ENCODE data around the gene DNAJB12. TPM values are rescaled to one million over a fixed set of nuclear protein-coding genes. Genes with fewer than 3 reads are reported as not detected.
A peak's percentile ranks its signal among the peaks of the same experiment; 100 is the strongest.

Gene DNAJB12
- total RNA-seq, 1 donor from 2014 or later, result 39.0 TPM

DNA sequence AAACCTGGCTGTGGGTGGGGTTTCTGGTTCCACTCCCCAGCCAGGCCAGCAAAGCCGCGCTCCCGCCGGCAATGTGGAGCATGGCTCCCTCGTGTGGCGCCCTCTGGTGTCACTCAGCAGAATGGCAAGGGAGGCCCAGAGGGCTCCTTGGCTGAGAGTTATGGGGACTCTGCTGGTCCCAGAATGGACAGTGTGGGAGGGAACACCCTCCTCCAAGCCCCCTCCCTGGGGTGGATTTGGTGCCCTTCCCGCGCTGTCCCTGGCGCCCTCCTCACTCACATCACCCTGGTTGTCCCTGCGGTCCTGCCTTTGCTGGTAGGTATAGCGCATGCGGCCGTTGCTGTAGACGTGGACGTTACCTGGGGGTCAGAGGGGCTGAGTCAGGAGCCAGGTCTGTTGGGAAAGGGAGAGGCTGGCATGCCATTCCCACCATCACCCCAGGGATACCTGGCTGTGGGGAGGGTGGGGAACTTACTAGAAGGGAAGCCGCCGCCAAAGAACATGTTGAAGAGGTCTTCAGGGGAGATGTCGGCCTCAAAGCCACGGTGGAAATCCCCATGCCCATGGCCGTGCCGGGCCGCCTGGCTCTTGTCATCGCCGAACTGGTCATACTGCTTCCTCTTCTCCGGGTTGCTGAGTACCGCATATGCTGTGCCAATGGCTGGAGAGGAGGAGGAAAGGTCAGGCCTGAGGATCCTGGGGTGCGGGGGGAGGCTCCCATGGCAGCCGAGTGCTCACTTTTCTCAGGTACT is 14.0 kb downstream of the DNAJB12 start:
- ATAC-seq (ENCODE audit: low read depth) (peak; percentile 67), DNase-seq (peak; percentile 76)
- Mint-ChIP-seq H3K4me1 (peaks cover 39% of the 10 kb centered on the region), H3K4me3 (no peak overlapping the region), H3K36me3 (ENCODE audit: low read depth) (peaks cover 54% of the 10 kb centered on the region), H3K9me3 (no peaks in the 10 kb centered on the region), H3K27me3 (no peaks in the 10 kb centered on the region), H3K27ac (peak overlapping the region; percentile 7)
- TF ChIP-seq, protein P1, sequence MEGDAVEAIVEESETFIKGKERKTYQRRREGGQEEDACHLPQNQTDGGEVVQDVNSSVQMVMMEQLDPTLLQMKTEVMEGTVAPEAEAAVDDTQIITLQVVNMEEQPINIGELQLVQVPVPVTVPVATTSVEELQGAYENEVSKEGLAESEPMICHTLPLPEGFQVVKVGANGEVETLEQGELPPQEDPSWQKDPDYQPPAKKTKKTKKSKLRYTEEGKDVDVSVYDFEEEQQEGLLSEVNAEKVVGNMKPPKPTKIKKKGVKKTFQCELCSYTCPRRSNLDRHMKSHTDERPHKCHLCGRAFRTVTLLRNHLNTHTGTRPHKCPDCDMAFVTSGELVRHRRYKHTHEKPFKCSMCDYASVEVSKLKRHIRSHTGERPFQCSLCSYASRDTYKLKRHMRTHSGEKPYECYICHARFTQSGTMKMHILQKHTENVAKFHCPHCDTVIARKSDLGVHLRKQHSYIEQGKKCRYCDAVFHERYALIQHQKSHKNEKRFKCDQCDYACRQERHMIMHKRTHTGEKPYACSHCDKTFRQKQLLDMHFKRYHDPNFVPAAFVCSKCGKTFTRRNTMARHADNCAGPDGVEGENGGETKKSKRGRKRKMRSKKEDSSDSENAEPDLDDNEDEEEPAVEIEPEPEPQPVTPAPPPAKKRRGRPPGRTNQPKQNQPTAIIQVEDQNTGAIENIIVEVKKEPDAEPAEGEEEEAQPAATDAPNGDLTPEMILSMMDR (IDR thresholded peaks at IDR 0.05), result peak; percentile 81
- ChIA-PET POLR2A (interaction anchor here (0.6 to 35.9 kb wide), 5 partner anchors 9 to 124 kb away, joined by 3 to 1996 read pairs (median 6); partner anchors contain the start of genes ANAPC16 and ASCC1), CTCF (interaction anchor here (0.7 to 9.5 kb wide), 13 partner anchors 20 to 494 kb away, joined by 3 to 172 read pairs (median 6); no protein-coding TSS in a partner anchor)
- intact Hi-C loops (cut with micrococcal nuclease), result loop anchor here (1.0 to 5.0 kb wide), 3 partner anchors 292 to 958 kb away; no protein-coding TSS in a partner anchor

DNA sequence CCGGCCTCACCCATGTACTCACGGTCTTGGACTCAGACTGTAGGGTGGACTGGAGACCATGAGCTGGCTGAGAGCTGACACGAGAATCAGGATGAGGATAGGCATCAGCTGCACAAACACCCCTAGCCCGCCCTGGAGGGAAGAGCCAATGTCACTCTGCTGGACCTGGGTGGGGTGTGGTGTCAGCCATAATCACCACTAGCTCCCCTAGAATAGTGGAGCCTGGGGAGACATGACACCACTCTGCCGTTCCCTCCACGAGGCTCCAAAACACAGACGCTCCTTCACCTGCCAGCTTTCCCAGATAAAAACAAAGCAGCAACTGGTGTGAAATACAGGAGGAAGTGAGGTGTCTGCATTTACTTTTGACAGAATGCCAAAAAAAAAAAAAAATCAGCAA is 16.5 kb downstream of the DNAJB12 start:
- Mint-ChIP-seq H3K4me3 (no peak overlapping the region), H3K4me1 (peaks cover 52% of the 10 kb centered on the region), H3K36me3 (ENCODE audit: low read depth) (peaks cover 51% of the 10 kb centered on the region), H3K27me3 (no peaks in the 10 kb centered on the region), H3K27ac (no peak overlapping the region), H3K9me3 (no peaks in the 10 kb centered on the region)
- ChIA-PET CTCF (interaction anchor here (1.1 to 9.5 kb wide), 16 partner anchors 10 to 440 kb away, joined by 3 to 172 read pairs (median 5); partner anchors contain the start of gene DDIT4), POLR2A (interaction anchor here (0.7 to 35.9 kb wide), 5 partner anchors 40 to 285 kb away, joined by 4 to 1996 read pairs (median 210); partner anchors contain the start of genes ANAPC16, ASCC1 and DDIT4)
- TF ChIP-seq, protein P1 (IDR thresholded peaks at IDR 0.05), result no peak
- ATAC-seq (ENCODE audit: low read depth), result no peak
- DNase-seq, result no peak
- intact Hi-C loops (cut with micrococcal nuclease), result loop anchor here (5.0 to 10.0 kb wide), 2 partner anchors 501 to 573 kb away; no protein-coding TSS in a partner anchor

DNA sequence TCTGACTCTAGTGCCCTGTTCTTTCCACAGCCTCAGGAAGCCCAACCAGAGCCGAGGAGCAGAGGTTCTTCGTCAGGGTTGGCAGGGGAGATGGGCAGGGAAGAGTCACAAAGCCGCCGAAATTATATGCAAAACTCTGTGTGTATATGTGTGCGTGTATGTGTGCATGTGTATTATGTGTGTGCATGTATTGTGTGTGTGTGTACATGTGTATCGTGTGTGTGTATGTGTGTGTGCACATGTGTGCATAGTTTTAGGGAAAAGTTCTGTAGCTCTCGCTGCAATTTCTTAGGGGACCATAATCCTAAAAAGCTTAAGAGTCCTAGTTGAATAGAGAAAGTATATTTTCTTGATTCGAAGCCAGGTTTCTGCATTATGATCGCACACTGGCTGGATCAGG is 17.0 kb downstream of the DNAJB12 start:
- Mint-ChIP-seq H3K27me3 (no peaks in the 10 kb centered on the region), H3K9me3 (no peaks in the 10 kb centered on the region), H3K36me3 (ENCODE audit: low read depth) (peaks cover 49% of the 10 kb centered on the region), H3K4me3 (no peak overlapping the region), H3K27ac (no peak overlapping the region), H3K4me1 (peaks cover 56% of the 10 kb centered on the region)
- no peak for DNase-seq
- intact Hi-C loops (cut with micrococcal nuclease), result loop anchor here (1.0 to 10.0 kb wide), 3 partner anchors 211 to 573 kb away; no protein-coding TSS in a partner anchor
- ChIA-PET CTCF (interaction anchor here (0.5 to 9.5 kb wide), 38 partner anchors 10 to 960 kb away, joined by 3 to 172 read pairs (median 5); partner anchors contain the start of genes DDIT4 and DNAJB12), POLR2A (interaction anchor here (0.5 to 35.9 kb wide), 11 partner anchors 18 to 285 kb away, joined by 3 to 1996 read pairs (median 9); partner anchors contain the start of genes ANAPC16, ASCC1 and DDIT4)
- ATAC-seq (ENCODE audit: low read depth), result no peak
- TF ChIP-seq, protein P1 (IDR thresholded peaks at IDR 0.05), result no peak

DNA sequence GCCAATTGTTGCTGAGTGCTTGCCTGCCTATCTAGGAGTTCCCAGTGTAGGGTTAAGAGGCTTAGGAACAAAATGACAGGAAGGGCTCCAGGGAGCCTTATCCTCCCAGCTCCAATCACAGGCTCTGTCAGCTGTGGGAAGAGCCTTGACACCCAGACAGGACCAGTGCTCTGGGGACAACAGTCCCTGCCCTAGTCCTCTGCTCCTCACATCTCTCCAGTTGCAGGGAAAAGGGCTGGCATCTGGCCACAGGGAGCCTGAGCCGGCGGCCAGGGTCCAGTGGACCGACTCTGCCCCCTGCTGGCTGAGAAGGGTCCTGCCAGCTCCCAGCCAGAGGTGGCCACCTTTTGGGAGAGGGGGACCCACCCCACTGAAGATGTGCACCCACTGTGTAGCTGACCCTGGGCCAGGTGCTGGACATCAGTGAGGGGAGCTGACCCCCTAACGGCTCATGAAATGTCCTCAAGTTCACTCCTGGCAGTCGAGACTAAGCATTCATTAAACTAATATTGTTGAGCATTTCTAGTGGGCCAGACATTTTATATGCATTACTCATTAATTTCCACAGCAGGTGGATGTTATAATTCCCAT is 17.6 kb downstream of the DNAJB12 start:
- CTCF ChIA-PET, result interaction anchor here (0.5 to 9.5 kb wide), 41 partner anchors 9 to 959 kb away, joined by 3 to 172 read pairs (median 5); partner anchors contain the start of genes DDIT4 and DNAJB12
- Mint-ChIP-seq H3K27me3 (no peaks in the 10 kb centered on the region), H3K27ac (no peak overlapping the region), H3K4me3 (no peak overlapping the region), H3K36me3 (ENCODE audit: low read depth) (peaks cover 44% of the 10 kb centered on the region), H3K4me1 (peaks cover 62% of the 10 kb centered on the region), H3K9me3 (no peaks in the 10 kb centered on the region)
- POLR2A ChIA-PET, result interaction anchor here (0.5 to 35.9 kb wide), 13 partner anchors 17 to 289 kb away, joined by 3 to 1996 read pairs (median 9); partner anchors contain the start of genes ANAPC16, ASCC1, DDIT4 and DNAJB12
- DNase-seq (peak; percentile 72), ATAC-seq (ENCODE audit: low read depth) (peak; percentile 13)
- TF ChIP-seq, protein P1 (IDR thresholded peaks at IDR 0.05), result peak; percentile 79
- intact Hi-C loops (cut with micrococcal nuclease), result loop anchor here (1.0 to 10.0 kb wide), 3 partner anchors 211 to 572 kb away; no protein-coding TSS in a partner anchor

Measured in activated B cell treated with CpG ODN at 0.5 μM for 24 hours (primary cell).